ENCODE measurements around the gene LATS1.
"Not testable (repeated sequence)": the region's sequence is repeated elsewhere in the genome, so short reads cannot be mapped to it uniquely, and the experiment has no call there.

LATS1 gene

DNA sequence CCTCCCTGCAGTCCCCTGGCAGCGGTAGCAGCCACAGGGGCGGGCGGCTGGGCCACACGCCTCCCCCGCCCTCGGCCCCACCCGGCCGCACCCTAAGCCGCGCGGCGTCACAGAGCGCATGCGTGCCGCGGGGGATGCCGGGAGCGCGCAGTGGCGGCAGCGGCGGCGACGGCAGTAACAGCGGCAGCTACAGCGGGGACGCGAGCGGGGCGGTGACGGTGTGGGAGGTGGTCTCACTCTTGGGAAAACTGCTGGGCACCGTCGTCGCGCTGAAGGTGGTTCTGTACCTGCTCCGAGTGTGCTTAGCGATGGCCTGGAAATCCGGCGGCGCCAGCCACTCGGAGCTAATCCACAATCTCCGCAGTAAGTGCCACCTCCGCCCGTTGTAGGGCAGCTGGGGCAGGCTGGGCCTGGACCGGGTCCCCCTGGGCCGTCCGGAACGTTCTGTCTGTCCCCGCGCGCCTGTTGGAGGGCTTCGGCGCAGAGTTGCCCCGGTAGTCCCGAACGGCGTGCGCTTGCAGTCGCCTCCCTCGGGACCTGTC, 31.8 kb upstream of the LATS1 start, which contains the start of gene PCMT1:
PCMT1 (plus strand) TSS at position 148 of the 542 bp plus-strand sequence; CDS start at position 309, 161 bp downstream.
- DNase-seq (ENCODE audit: low read depth) = peak; percentile 85
- H3K4me3 ChIP-seq (ENCODE audit: control insufficient read depth, low read depth, low read length) = peak within 1 kb of the TSS; percentile 96
- TF ChIP-seq, protein P1, sequence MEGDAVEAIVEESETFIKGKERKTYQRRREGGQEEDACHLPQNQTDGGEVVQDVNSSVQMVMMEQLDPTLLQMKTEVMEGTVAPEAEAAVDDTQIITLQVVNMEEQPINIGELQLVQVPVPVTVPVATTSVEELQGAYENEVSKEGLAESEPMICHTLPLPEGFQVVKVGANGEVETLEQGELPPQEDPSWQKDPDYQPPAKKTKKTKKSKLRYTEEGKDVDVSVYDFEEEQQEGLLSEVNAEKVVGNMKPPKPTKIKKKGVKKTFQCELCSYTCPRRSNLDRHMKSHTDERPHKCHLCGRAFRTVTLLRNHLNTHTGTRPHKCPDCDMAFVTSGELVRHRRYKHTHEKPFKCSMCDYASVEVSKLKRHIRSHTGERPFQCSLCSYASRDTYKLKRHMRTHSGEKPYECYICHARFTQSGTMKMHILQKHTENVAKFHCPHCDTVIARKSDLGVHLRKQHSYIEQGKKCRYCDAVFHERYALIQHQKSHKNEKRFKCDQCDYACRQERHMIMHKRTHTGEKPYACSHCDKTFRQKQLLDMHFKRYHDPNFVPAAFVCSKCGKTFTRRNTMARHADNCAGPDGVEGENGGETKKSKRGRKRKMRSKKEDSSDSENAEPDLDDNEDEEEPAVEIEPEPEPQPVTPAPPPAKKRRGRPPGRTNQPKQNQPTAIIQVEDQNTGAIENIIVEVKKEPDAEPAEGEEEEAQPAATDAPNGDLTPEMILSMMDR (conservative IDR thresholded peaks at IDR 0.05; ENCODE audit: control insufficient read depth, insufficient read depth, low read depth, low read length) = no peak

DNA sequence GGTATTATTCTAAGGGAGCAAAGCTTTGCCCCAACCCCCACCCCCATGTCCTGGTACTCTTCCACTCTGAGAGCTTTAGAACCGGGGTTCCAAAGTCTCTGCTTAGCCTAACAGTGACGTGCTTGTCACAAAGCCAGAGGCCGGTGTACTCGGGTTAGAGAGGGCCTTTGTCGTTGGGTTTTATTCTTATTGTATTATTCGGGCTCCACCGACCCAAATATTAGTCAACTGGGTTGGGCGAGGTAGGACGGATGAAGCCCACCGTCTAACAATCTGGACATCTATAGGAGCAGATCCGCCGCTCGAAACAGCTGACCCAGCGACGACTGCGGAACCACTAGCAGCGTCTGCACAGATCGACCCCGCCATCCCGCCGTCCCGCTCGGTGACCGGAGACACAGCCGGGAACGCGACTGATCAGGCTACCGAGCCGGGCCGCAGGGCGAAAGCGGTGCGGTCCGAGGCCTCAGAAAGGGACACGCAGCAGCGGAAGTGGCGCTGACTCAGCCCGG, 31.2 kb upstream of the LATS1 start:
- not testable (repeated sequence) for DNase-seq (ENCODE audit: low read depth)
- H3K4me3 ChIP-seq (ENCODE audit: control insufficient read depth, low read depth, low read length) = peak overlapping the region; percentile 40

DNA sequence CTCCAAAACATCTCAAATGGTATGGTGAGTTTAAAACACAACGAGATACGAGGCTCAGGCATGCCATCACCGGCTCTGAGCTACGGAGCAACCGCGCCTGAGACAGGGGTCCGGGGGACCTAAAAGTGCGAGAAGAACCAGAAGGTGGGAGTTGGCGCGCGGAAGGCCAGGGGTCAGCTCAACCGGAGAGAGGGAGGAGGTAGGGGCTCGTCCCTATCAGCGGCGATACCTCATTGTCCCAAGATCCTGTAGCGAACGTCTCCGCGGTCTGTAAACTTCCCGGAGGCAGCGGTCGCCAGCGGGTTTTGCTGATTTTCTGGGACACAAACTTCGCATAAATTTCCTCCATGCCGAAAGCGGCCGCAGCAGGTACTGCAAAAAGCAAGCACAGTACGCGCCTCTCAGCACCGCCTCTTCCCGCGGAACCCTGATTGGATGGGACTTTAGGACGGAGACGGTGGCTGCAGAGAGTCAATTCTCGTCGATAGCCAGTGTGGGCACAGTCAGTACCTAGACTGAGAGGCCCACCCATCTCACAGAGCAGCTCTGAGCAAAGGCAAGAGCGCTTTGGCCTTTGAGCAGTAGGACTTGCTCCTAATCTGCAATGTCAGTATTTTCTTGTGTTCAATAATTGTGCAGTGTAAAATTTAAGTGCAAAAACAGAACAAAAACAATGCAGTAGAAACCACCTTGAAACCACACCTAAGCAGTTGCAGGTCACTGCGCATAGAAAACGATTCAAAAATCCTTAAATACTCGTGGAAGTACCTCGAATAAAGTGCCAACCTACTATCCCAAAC, 28.4 kb upstream of the LATS1 start, which contains the start of gene NUP43:
NUP43 (minus strand) TSS at position 383 of the 800 bp plus-strand sequence; CDS start at position 349, 34 bp downstream.
- H3K4me3 ChIP-seq (ENCODE audit: control insufficient read depth, low read depth, low read length) = peak within 1 kb of the TSS; percentile 99
- TF ChIP-seq, protein P1 (conservative IDR thresholded peaks at IDR 0.05; ENCODE audit: control insufficient read depth, insufficient read depth, low read depth, low read length) = peak; percentile 43

DNA sequence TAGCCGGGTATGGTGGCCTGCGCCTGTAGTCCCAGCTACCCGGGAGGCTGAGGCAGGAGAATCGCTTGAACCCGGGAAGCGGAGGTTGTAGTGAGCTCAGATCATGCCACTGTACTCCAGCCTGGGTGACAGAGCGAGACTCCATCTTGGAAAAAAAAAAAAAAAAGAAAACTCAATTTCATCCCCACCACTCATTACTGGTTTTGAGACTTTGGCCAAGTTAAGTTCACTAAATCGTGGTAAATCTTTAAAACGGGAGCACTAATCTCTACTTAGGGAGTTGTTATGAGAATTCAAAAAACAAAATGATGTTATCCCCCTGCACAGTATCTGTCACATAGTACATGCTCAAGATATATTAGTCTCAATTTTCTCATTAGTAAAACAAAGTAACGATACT, 27.4 kb upstream of the LATS1 start:
- DNase-seq (ENCODE audit: low read depth) = not testable (repeated sequence)
- H3K4me3 ChIP-seq (ENCODE audit: control insufficient read depth, low read depth, low read length) = peak overlapping the region; percentile 99

More for the DNA sequence above, 28.4 kb upstream of the LATS1 start, which contains the start of gene NUP43:
- DNase-seq (ENCODE audit: low read depth) = peak; percentile 95

DNA sequence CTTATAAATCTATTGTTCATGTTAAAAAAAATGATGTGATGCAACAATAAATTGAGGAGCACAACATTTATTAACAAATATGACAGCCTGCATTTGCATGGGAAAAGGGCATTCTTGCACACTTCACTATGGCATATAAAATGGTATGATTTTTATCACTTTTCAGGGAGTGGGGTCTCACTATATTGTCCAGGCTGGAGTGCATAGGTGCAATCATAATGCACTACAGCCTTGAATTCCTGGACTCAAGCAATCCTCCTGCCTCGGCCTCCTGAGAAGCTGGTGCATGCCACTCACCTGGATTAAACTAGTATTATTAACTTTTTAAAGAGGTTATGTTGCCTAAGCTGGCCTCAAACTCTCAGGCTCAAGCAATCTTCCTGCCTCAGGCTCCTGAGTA, 17.0 kb upstream of the LATS1 start:
- DNase-seq (ENCODE audit: low read depth) = no peak
- H3K4me3 ChIP-seq (ENCODE audit: control insufficient read depth, low read depth, low read length) = no peak overlapping the region
- TF ChIP-seq, protein P1 (conservative IDR thresholded peaks at IDR 0.05; ENCODE audit: control insufficient read depth, insufficient read depth, low read depth, low read length) = no peak

DNA sequence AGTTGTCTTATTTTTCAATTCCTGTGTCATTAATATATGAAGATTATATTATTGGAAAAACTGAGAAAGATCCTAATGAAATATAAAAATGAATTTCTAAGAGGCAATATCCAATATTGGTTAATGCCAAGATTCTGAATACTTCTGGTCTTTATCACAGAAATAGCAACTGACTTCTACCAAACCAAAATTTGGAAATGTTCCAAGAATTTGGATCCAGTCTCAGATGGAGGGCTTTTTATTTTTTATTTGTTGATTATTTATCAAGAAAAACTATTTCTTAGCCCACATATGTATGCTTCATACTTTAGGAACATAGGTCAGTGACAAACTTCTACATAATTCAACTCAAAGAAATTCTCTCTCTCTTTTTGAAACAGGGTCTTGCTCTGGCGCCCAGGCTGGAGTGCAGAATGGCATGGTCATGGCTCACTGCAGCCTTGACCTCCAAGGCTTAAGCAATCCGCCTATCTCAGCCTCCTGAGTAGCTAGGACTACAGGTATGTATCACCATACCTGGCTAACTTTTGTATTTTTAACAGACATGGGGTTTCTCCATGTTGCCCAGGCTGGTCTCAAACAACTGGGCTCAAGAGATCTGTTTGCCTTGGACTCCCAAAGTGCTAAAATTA, 15.3 kb upstream of the LATS1 start:
- no peak for DNase-seq (ENCODE audit: low read depth)
- no peak overlapping the region for H3K4me3 ChIP-seq (ENCODE audit: control insufficient read depth, low read depth, low read length)
- TF ChIP-seq, protein P1 (conservative IDR thresholded peaks at IDR 0.05; ENCODE audit: control insufficient read depth, insufficient read depth, low read depth, low read length) = no peak

DNA sequence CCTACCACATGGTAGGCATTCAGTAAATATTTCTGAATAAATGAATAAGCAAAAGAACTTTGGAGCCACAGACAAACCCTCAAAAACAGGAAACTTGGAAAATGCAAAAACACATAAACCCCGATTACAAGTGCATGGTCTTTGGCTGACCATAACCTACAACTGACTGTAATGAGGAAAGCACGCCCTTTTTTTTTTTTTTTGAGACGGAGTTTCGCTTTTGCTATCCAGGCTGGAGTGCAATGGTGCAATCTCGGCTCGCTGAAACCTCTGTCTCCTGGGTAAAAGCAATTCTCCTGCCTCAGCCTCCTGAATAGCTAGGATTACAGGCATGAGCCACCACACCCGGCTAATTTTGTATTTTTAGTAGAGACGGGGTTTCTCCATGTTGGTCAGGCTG, 11.9 kb upstream of the LATS1 start:
- TF ChIP-seq, protein P1 (conservative IDR thresholded peaks at IDR 0.05; ENCODE audit: control insufficient read depth, insufficient read depth, low read depth, low read length) = no peak
- no peak overlapping the region for H3K4me3 ChIP-seq (ENCODE audit: control insufficient read depth, low read depth, low read length)
- DNase-seq (ENCODE audit: low read depth) = no peak

Measured in fibroblast of mammary gland (primary cell).